Esophagus (tissue), 2 donors: ENCODE measurements around the gene TSSC4. TPM values are rescaled to one million over a fixed set of nuclear protein-coding genes. Genes with fewer than 3 reads are reported as not detected.

ENCODE experiments used
- H3K27ac ChIP-seq, 2 donors: one replicate each; pipeline ENCODE4 v1.5.1; 2013; ENCODE audit warnings: low read depth in 2 of 2, mild to moderate bottlenecking in 2 of 2, inconsistent platforms in 1 of 2, low read length in 1 of 2, moderate library complexity in 1 of 2
- H3K27me3 ChIP-seq, 2 donors: one replicate each; pipeline ENCODE4 v1.6.1; 2013; ENCODE audit warnings: low read length in 2 of 2, control low read depth in 1 of 2, mild to moderate bottlenecking in 1 of 2; ENCODE audit not compliant: insufficient read depth in 2 of 2, control insufficient read depth in 1 of 2
- H3K36me3 ChIP-seq, 2 donors: one replicate each; pipeline ENCODE4 v1.6.1; 2013; ENCODE audit warnings: low read length in 1 of 2; ENCODE audit not compliant: control insufficient read depth in 2 of 2, insufficient read depth in 2 of 2
- H3K4me1 ChIP-seq, 2 donors: one replicate each; pipeline ENCODE4 v1.6.1; 2013; ENCODE audit warnings: low read length in 1 of 2; ENCODE audit not compliant: control insufficient read depth in 2 of 2, insufficient read depth in 2 of 2
- H3K4me3 ChIP-seq, 2 donors: one replicate each; pipeline ENCODE4 v1.5.1; 2013; ENCODE audit warnings: low read length in 2 of 2, mild to moderate bottlenecking in 2 of 2, low read depth in 1 of 2, moderate library complexity in 1 of 2
- H3K9me3 ChIP-seq, 2 donors: one replicate each; pipeline ENCODE4 v1.6.1; 2013; ENCODE audit warnings: mild to moderate bottlenecking in 2 of 2, low read depth in 1 of 2, low read length in 1 of 2, moderate library complexity in 1 of 2; ENCODE audit not compliant: control insufficient read depth in 2 of 2, insufficient read depth in 1 of 2
- WGBS, 2 donors: extraction: QIAGEN DNeasy Blood & Tissue Kit; methylation state at CpG; one replicate each; pipeline ENCODE4 v1.1.7; 2013; 5-methylcytosine and 5-hydroxymethylcytosine counted together
- polyA plus RNA-seq, 2 donors: library from polyadenylated mRNA; stranded (reverse); fragments of 200-250 nt; gene quantifications; one replicate each; pipeline ENCODE4 v1.2.3, GENCODE V29; 2013
- donor health status: healthy with polysubstance abuse.
- donor health status: Bipolar disorder and iron deficiency.

TSSC4 gene
- polyA plus RNA-seq, 2 donors: 29.5 to 34.6 TPM

- Histone ChIP-seq H3K4me3 (peak overlapping the region; percentile 81 to 83), H3K9me3 (no peaks in the 10 kb centered on the region), H3K27ac (peak overlapping the region; percentile 91 to 92), H3K36me3 (no peaks in the 10 kb centered on the region), H3K27me3 (no peaks in the 10 kb centered on the region), H3K4me1 (peaks cover 16 to 35% of the 10 kb centered on the region in 2 donors)
- WGBS, 2 donors: 1% methylated on average over 58 to 88 of the region's 88 CpGs
Measured at GRCh38 chr11:2377511-2378443, 22.8 kb upstream of the TSSC4 start.

DNA sequence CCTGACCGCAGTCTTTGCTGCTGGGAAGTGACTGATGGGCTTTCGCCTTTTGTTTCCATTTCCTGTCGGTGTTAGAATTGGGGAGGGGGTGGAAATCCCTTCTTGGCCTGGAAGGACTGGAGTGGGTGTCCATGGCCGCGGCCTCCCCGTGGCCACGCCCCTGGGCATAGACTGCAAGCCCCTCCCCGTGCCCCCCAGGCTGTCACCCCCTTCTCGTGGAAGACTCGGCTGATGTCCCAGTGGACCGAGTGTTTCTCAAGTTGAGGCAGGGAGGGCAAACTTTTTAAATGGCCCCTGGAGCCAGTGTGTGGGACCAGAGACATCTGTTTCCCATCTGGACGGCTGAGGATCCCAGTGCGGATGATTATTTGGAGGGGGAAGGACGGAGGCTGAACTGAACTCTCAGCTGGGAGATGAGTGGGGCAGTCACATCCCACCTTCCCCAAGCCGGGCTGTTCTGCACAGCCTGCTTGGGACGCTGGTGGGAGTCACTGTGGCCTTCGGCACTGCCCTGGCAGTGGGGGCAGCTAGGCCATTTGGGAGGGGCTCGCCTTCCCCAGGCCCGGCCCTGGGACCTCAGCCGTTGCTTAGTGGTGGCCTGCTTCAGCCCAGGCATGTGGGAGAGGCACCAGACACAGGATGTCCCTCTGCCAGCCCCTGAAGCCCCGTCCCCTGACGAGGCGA is 21.9 kb upstream of the TSSC4 start:
- no peaks in the 10 kb centered on the region for H3K9me3 ChIP-seq
- H3K36me3 ChIP-seq: peaks cover 0 to 2% of the 10 kb centered on the region in 2 donors
- no peaks in the 10 kb centered on the region for H3K27me3 ChIP-seq
- peak overlapping the region; percentile 91 to 92 for H3K27ac ChIP-seq
- peak overlapping the region; percentile 81 to 83 for H3K4me3 ChIP-seq
- H3K4me1 ChIP-seq: peaks cover 19 to 44% of the 10 kb centered on the region in 2 donors
- WGBS, 2 donors: 9 to 15% methylated on average over 22 to 23 of the region's 23 CpGs

DNA sequence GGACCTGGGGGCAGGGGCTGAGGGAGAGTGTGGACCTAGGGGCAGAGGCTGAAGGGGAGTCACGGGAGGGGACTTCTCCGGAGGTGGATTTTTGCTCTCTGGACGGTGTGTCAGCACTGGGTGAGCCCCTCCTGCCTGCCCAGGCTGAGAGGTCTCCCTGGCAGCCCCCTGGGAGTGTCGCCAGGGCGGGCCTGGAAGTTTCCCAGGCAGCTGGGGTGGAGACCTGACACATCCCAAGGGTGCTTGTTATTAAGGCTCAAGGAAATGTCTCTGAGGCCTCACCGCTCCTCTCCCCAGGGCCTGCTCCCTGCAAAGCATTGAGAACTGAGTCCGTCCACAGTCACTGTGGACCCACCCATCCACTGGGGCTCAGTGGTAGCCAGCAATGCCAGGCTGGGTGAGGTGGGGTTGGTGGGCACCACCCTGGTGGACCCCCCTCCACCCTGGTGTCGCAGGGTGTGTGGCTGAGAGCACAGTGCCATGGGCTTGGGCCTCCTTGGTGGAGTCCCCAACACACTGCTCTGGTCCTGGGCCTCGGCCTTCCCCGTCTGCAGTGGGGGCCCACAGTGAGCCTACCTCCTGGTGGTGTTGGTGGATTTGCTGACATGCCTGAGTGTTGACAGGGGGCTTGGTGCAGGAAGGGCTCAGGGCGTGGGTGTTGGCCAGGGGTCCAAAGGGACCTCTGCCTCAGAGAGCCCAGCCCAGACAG is 20.9 kb upstream of the TSSC4 start:
- peaks cover 0 to 2% of the 10 kb centered on the region in 2 donors for H3K36me3 ChIP-seq
- peak overlapping the region in 1 of 2 donors; percentile 11 for H3K4me3 ChIP-seq
- no peaks in the 10 kb centered on the region for H3K27me3 ChIP-seq
- no peaks in the 10 kb centered on the region for H3K9me3 ChIP-seq
- peak overlapping the region; percentile 86 to 92 for H3K27ac ChIP-seq
- 44 to 58% methylated on average over 9 to 11 of the region's 11 CpGs for WGBS, 2 donors
- H3K4me1 ChIP-seq: peaks cover 21 to 48% of the 10 kb centered on the region in 2 donors

DNA sequence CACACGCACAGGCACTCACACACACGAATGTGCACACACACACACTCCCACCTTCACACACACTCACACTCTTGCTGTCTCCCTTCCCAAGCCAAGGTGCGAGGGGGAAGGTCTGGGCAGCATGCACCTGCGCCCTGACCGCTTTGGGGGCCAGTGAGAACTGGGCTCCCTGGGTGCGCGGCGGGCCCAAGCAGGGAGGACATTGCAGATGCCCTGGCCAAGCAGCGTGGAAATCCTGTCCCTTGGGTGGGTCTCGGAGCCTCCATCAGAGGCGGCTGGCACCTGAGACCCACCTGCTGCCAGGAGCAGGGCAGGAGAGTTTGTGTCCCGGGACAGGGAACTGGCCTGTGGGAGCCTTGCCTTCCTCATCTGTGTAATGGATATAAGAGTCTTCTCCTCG is 20.2 kb upstream of the TSSC4 start:
- WGBS, 2 donors: 70 to 78% methylated on average over 13 of the region's 13 CpGs
- H3K36me3 ChIP-seq: peaks cover 0 to 2% of the 10 kb centered on the region in 2 donors
- no peak overlapping the region for H3K4me3 ChIP-seq
- H3K27me3 ChIP-seq: no peaks in the 10 kb centered on the region
- H3K9me3 ChIP-seq: no peaks in the 10 kb centered on the region
- peaks cover 27 to 55% of the 10 kb centered on the region in 2 donors for H3K4me1 ChIP-seq
- H3K27ac ChIP-seq: peak overlapping the region; percentile 86 to 92

- Histone ChIP-seq H3K27ac (peak overlapping the region; percentile 86 to 92), H3K36me3 (peaks cover 0 to 3% of the 10 kb centered on the region in 2 donors), H3K4me3 (no peak overlapping the region), H3K9me3 (no peaks in the 10 kb centered on the region), H3K27me3 (no peaks in the 10 kb centered on the region), H3K4me1 (peaks cover 27 to 59% of the 10 kb centered on the region in 2 donors)
- WGBS, 2 donors: 59% methylated on average over 20 of the region's 20 CpGs
Measured at GRCh38 chr11:2380807-2381350, 19.7 kb upstream of the TSSC4 start.

GRCh38 chr11:2381494-2382128 is 18.9 kb upstream of the TSSC4 start:
- no peak overlapping the region for H3K4me3 ChIP-seq
- peak overlapping the region; percentile 86 to 92 for H3K27ac ChIP-seq
- no peaks in the 10 kb centered on the region for H3K27me3 ChIP-seq
- peaks cover 32 to 65% of the 10 kb centered on the region in 2 donors for H3K4me1 ChIP-seq
- 71 to 76% methylated on average over 11 of the region's 11 CpGs for WGBS, 2 donors
- no peaks in the 10 kb centered on the region for H3K9me3 ChIP-seq
- H3K36me3 ChIP-seq: peaks cover 0 to 4% of the 10 kb centered on the region in 2 donors

DNA sequence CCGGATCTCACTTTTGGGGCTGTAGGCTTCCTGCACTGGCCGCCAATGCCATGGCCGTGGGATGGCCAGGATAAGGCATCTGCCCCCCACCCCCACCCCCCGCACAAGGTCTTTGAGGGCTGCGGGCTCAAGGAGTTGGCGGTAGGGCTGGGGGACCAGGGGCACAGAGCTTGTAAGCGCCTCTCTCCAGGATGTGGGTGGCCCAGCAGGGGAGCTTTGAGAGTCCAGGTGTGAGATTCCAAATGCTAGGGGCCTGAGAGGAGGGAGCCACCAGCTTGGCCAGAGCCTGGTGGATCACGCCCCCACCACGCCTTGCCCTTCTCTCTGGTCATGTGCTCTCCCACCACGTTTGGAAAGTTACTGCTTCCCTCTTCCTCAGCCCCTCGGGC is 18.4 kb upstream of the TSSC4 start:
- peak overlapping the region; percentile 86 to 92 for H3K27ac ChIP-seq
- H3K4me3 ChIP-seq: no peak overlapping the region
- no peaks in the 10 kb centered on the region for H3K27me3 ChIP-seq
- no peaks in the 10 kb centered on the region for H3K9me3 ChIP-seq
- H3K4me1 ChIP-seq: peaks cover 34 to 67% of the 10 kb centered on the region in 2 donors
- peaks cover 0 to 4% of the 10 kb centered on the region in 2 donors for H3K36me3 ChIP-seq
- 49 to 60% methylated on average over 11 of the region's 11 CpGs for WGBS, 2 donors

- 35 to 42% methylated on average over 25 to 26 of the region's 26 CpGs for whole genome bisulfite sequencing, 2 donors
Measured at GRCh38 chr11:2382936-2383851, 17.4 kb upstream of the TSSC4 start.

More at GRCh38 chr11:2382936-2383851, 17.4 kb upstream of the TSSC4 start:
- Histone ChIP-seq H3K27me3 (no peaks in the 10 kb centered on the region), H3K36me3 (peaks cover 0 to 4% of the 10 kb centered on the region in 2 donors), H3K4me3 (no peak overlapping the region), H3K4me1 (peaks cover 38 to 68% of the 10 kb centered on the region in 2 donors), H3K9me3 (no peaks in the 10 kb centered on the region), H3K27ac (peak overlapping the region; percentile 85 to 86)
